Measurements from ENCODE around the gene CMSS1.

Gene CMSS1

DNA sequence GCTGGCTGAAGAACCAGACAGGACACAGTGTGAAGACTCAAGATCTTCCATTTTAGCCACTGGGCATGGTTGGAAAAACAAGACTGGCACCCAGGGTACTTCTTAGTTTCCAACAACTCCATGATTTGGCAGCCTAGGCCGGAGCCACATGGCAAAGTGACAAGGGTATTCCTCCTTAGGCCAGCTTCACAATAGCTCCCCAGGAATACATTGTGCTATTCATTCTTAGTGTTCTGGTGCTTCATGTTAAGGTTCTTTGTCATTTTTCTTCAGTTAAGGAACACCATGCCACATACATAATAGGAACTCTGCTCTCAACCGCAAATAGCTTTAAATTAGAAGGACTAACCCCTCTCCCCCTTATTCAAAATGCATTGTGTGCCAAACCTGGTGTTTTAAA lies 304.7 kb downstream of the CMSS1 start:
- POLR2A ChIA-PET (ENCODE audit: low non-redundant PET) = no interaction called here
- H3K27ac ChIP-seq = no peak overlapping the region
- TF ChIP-seq CTCF (conservative IDR thresholded peaks at IDR 0.05; ENCODE audit: low read depth) = no peak
- CTCF ChIA-PET = interaction anchor here (0.6 kb wide), 1 partner anchor 276 kb away, joined by 3 read pairs; no protein-coding TSS in a partner anchor
- no peak for DNase-seq (ENCODE audit: low spot score)

DNA sequence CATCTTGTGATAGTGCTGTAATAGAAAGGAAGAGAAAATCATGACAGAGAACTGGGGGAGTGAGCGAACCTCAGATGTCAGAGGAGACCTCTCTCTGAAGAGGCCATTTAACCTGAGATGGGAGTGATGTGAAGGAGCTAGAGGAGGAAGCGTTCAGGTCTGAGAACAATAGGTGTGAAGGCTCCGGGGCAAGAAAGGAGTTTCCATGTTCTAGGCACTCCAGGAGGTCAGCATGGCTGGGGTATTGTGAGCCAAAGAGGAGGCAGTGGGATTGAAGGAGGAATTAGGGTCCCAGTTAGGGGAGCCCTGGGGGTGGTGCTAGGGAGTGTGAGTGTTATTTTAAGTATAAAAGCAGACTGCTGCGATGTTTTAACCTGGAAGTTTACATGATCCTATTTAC lies 305.4 kb downstream of the CMSS1 start:
- POLR2A ChIA-PET (ENCODE audit: low non-redundant PET) = no interaction called here
- no peak overlapping the region for H3K27ac ChIP-seq
- CTCF ChIA-PET = no interaction called here
- no peak for TF ChIP-seq CTCF (conservative IDR thresholded peaks at IDR 0.05; ENCODE audit: low read depth)
- DNase-seq (ENCODE audit: low spot score) = no peak

DNA sequence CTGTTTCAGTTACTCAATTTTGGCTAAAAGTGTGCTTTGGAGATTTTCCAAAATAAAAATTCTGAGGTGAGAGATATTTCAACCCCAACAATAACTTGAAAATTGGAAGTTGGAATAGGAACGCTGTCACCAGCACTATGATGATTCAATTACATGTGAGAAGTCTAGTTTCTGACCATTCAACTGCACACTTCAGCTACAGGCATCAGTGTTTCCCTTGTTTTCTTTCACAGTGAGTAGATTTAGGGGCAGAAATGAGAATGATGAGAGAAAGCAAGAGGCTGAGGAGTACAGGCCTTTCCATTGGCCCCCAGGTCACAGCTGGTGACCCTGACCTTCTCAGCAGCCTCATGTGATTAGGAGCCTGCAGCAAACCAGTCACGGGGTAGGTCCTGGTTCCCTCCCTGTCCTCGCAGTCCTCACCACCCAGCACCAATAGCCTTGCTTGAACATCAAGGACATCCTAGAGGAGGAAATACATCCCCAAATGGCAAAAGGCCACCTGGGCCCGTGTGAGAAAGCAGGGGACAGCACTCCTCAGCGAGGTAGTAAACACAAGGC lies 306.6 kb downstream of the CMSS1 start:
- H3K27ac ChIP-seq = no peak overlapping the region
- TF ChIP-seq CTCF (conservative IDR thresholded peaks at IDR 0.05; ENCODE audit: low read depth) = no peak
- DNase-seq (ENCODE audit: low spot score) = no peak
- ChIA-PET POLR2A (ENCODE audit: low non-redundant PET) (no interaction called here), CTCF (no interaction called here)

DNA sequence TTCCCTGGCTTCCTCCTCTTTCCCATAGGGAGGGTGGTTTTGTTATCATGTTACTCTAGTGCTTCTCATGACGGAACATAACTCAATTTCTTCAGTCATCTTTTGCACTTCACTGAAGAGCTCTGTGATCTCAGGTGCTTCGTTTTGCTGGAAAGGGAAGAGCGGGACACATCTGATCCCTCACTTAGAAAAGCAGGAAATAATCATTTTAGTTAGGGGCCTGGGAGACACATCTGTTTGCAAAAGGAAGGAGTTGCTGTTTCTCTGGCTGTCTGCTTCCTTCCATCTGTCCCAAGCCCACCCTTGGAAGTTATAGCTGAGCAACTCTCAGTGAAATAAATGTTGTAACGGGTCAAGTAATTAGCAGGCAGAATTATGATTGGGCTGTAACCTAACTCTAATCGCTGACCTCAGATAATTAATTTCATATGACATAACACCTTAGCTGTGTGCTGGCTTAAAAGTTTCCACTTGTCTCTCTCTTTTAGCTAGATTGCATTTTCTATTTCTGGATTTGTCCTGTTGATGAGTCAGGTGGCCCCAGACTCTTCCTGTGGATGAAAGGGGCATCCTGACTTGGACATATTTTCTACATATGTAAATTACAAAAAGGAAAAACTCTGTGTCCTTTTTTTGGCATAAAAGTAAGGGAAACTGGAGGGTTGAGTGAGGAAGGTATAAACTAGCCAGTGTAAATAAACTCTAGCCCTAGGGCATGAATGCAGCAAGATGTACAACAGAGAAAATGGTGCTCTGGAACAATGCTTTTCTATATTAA lies 307.7 kb downstream of the CMSS1 start:
- H3K27ac ChIP-seq = no peak overlapping the region
- CTCF ChIA-PET = interaction anchor here (0.6 to 1.0 kb wide), 2 partner anchors 26 to 330 kb away, joined by 3 read pairs; no protein-coding TSS in a partner anchor
- DNase-seq (ENCODE audit: low spot score) = no peak
- TF ChIP-seq CTCF (conservative IDR thresholded peaks at IDR 0.05; ENCODE audit: low read depth) = no peak
- POLR2A ChIA-PET (ENCODE audit: low non-redundant PET) = no interaction called here

GRCh38 chr3:100127792-100128191 lies 310.1 kb downstream of the CMSS1 start:
- DNase-seq (ENCODE audit: low spot score) = no peak
- CTCF ChIA-PET = no interaction called here
- no peak for TF ChIP-seq CTCF (conservative IDR thresholded peaks at IDR 0.05; ENCODE audit: low read depth)
- no peak overlapping the region for H3K27ac ChIP-seq
- POLR2A ChIA-PET (ENCODE audit: low non-redundant PET) = no interaction called here

DNA sequence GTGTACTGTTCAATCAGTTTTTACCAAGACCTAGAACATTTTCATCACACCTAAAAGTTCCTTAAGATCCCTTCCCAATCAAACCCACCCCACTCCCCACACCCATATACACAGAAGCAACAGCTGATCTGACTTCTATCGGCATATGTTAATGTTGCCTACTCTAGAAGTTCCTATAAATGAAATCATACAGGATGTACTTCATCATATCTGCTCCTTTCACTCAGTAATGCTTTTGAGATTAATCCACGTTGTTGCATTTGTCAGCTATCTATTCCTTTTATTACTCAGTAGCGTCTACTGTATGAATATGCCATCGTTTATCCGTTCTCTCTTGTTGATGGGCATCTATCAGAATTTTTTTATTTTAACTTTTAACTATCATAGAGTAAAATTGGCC lies 310.9 kb downstream of the CMSS1 start:
- ChIA-PET CTCF (no interaction called here), POLR2A (ENCODE audit: low non-redundant PET) (no interaction called here)
- no peak for DNase-seq (ENCODE audit: low spot score)
- H3K27ac ChIP-seq = no peak overlapping the region
- no peak for TF ChIP-seq CTCF (conservative IDR thresholded peaks at IDR 0.05; ENCODE audit: low read depth)

All from RWPE1 (cell line).